ENCODE measurements around the gene HLA-DOA.

DNA sequence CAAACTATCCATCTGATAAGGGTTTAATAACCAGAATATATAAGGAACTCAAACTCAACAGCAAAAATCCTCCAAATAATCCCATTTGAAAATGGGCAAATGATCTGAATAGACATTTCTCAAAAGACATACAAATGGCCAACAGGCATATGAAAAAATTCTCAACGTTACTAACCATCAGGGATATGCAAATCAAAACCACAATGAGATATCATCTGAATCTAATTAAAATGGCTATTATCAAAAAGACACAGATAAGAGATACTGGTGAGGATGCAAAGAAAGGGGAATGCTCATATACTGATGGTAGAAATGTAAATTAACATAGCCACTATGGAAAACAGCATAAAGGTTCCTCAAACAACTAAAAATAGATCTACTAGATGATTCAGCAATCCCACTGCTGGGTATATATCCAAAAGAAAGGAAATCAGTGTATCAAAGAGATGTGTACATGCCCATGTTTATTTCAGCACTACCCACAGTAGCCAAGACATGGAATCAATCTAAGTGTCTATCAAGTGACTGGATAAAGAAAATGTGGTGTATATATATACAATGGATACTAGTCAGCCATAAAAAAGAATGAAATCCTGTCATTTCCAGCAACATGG lies 47.1 kb downstream of the HLA-DOA start:
- TF ChIP-seq, protein P1, sequence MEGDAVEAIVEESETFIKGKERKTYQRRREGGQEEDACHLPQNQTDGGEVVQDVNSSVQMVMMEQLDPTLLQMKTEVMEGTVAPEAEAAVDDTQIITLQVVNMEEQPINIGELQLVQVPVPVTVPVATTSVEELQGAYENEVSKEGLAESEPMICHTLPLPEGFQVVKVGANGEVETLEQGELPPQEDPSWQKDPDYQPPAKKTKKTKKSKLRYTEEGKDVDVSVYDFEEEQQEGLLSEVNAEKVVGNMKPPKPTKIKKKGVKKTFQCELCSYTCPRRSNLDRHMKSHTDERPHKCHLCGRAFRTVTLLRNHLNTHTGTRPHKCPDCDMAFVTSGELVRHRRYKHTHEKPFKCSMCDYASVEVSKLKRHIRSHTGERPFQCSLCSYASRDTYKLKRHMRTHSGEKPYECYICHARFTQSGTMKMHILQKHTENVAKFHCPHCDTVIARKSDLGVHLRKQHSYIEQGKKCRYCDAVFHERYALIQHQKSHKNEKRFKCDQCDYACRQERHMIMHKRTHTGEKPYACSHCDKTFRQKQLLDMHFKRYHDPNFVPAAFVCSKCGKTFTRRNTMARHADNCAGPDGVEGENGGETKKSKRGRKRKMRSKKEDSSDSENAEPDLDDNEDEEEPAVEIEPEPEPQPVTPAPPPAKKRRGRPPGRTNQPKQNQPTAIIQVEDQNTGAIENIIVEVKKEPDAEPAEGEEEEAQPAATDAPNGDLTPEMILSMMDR (IDR thresholded peaks at IDR 0.05): no peak
- TF ChIP-seq POLR2A (IDR thresholded peaks at IDR 0.05): no peak

All from right lobe of liver (tissue), 4 donors.